ENCODE data around the gene AKAP6.
A peak's percentile ranks its signal among the peaks of the same experiment; 100 is the strongest.

Gene AKAP6

DNA sequence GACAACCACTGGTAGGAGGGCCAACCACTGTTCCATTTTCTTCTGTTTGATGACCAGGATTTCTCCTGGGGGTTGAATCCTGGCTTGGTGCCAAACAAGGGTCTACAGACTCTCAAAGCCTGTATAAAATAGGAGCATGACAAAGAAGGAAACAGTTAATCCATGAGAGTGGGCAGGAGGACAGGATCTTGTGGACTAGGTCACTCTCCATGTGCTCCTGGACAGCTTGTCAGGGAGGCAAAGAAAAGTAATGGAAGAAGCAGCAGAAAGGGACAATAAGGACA lies 243.7 kb downstream of the AKAP6 start:
- Histone ChIP-seq H3K4me2 (ENCODE audit: low read length) (no peak overlapping the region), H3K79me2 (ENCODE audit: control insufficient read depth, low read length) (no peaks in the 10 kb centered on the region), H4K20me1 (ENCODE audit: control insufficient read depth, insufficient read depth, low read depth, low read length) (no peaks in the 10 kb centered on the region), H3K36me3 (ENCODE audit: control insufficient read depth, low read length) (no peaks in the 10 kb centered on the region), H3K27ac (ENCODE audit: low read depth, low read length) (no peak overlapping the region), H3K4me3 (ENCODE audit: low read length) (no peak overlapping the region), H3K9me3 (ENCODE audit: control insufficient read depth, insufficient read depth, low read length) (no peaks in the 10 kb centered on the region), H3K4me1 (ENCODE audit: control insufficient read depth, low read length) (no peaks in the 10 kb centered on the region), H3F3A (ENCODE audit: control insufficient read depth, insufficient read depth) (no peaks in the 10 kb centered on the region), H3K27me3 (ENCODE audit: control insufficient read depth, low read length) (no peaks in the 10 kb centered on the region), H3K9me2 (replicated peaks; ENCODE audit: control insufficient read depth, low read length) (no peaks in the 10 kb centered on the region)
- TF ChIP-seq, protein P1, sequence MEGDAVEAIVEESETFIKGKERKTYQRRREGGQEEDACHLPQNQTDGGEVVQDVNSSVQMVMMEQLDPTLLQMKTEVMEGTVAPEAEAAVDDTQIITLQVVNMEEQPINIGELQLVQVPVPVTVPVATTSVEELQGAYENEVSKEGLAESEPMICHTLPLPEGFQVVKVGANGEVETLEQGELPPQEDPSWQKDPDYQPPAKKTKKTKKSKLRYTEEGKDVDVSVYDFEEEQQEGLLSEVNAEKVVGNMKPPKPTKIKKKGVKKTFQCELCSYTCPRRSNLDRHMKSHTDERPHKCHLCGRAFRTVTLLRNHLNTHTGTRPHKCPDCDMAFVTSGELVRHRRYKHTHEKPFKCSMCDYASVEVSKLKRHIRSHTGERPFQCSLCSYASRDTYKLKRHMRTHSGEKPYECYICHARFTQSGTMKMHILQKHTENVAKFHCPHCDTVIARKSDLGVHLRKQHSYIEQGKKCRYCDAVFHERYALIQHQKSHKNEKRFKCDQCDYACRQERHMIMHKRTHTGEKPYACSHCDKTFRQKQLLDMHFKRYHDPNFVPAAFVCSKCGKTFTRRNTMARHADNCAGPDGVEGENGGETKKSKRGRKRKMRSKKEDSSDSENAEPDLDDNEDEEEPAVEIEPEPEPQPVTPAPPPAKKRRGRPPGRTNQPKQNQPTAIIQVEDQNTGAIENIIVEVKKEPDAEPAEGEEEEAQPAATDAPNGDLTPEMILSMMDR (IDR thresholded peaks at IDR 0.05; ENCODE audit: low read depth, low read length, poor library complexity, severe bottlenecking) = no peak
- no peak for TF ChIP-seq EZH2phosphoT487 (IDR thresholded peaks at IDR 0.05; ENCODE audit: borderline replicate concordance, low read length)

DNA sequence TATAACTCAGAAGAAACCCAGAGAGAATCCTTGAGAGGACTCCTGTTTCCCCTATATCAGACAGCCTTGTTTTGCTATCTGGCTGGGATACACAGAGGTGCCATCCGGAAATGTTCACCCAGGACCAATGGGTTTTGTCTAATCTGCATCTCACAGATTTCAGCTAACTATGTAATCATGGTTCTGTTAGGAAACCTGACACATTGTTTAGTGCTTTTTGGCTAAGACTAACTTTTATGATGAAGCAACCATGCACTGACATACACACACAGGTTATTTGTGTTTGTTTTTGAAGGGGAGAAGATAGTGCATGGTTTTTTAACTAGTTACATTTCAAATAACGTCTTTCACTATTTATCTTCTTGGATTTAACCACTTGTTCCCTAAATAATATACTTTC lies 245.2 kb downstream of the AKAP6 start:
- no peak for TF ChIP-seq EZH2phosphoT487 (IDR thresholded peaks at IDR 0.05; ENCODE audit: borderline replicate concordance, low read length)
- TF ChIP-seq, protein P1 (IDR thresholded peaks at IDR 0.05; ENCODE audit: low read depth, low read length, poor library complexity, severe bottlenecking) = no peak
- no peaks in the 10 kb centered on the region for H3K36me3 ChIP-seq (ENCODE audit: control insufficient read depth, low read length)
- H3K27me3 ChIP-seq (ENCODE audit: control insufficient read depth, low read length) = no peaks in the 10 kb centered on the region
- H3K79me2 ChIP-seq (ENCODE audit: control insufficient read depth, low read length) = no peaks in the 10 kb centered on the region
- H3F3A ChIP-seq (ENCODE audit: control insufficient read depth, insufficient read depth) = no peaks in the 10 kb centered on the region
- H3K4me2 ChIP-seq (ENCODE audit: low read length) = no peak overlapping the region
- H3K9me2 ChIP-seq (replicated peaks; ENCODE audit: control insufficient read depth, low read length) = no peaks in the 10 kb centered on the region
- H3K4me1 ChIP-seq (ENCODE audit: control insufficient read depth, low read length) = no peaks in the 10 kb centered on the region
- H3K9me3 ChIP-seq (ENCODE audit: control insufficient read depth, insufficient read depth, low read length) = no peaks in the 10 kb centered on the region
- H3K27ac ChIP-seq (ENCODE audit: low read depth, low read length) = no peak overlapping the region
- no peaks in the 10 kb centered on the region for H4K20me1 ChIP-seq (ENCODE audit: control insufficient read depth, insufficient read depth, low read depth, low read length)
- H3K4me3 ChIP-seq (ENCODE audit: low read length) = no peak overlapping the region

DNA sequence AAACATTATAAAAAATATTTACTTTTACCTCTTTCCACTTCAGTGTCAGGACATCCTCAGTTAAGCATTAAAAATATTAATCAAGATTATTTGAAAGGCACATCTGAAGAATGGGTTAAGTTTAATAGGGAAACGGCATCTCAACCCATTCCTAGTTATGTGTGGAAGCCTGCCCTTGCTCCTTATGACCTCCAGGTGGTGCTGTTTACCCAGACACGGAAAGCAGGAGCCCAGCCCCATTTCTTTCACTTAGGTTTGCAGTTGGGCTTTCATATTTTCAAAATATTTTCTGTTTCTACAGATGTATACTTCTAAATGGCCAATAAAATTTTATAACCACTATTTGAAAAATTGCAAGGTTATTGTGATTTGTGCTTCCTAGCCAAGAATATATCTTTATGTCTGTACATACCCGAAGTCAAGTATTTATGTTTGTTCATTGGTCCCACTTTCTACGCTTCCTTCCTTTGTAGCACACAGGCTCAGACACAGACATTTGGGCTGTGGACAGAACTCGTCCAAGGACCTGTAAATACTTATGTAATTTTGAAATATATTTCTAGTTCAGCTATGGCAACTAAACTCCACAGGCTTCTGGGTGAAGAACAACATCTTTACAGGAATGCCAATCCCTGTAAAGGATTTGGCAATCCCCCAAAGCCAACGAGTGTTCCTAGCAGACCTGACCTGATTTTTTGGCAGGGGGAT lies 247.1 kb downstream of the AKAP6 start:
- Histone ChIP-seq H3K36me3 (ENCODE audit: control insufficient read depth, low read length) (no peaks in the 10 kb centered on the region), H3K27ac (ENCODE audit: low read depth, low read length) (no peak overlapping the region), H3K9me2 (replicated peaks; ENCODE audit: control insufficient read depth, low read length) (no peaks in the 10 kb centered on the region), H3K79me2 (ENCODE audit: control insufficient read depth, low read length) (no peaks in the 10 kb centered on the region), H3K27me3 (ENCODE audit: control insufficient read depth, low read length) (no peaks in the 10 kb centered on the region), H4K20me1 (ENCODE audit: control insufficient read depth, insufficient read depth, low read depth, low read length) (no peaks in the 10 kb centered on the region), H3K4me3 (ENCODE audit: low read length) (no peak overlapping the region), H3K4me2 (ENCODE audit: low read length) (no peak overlapping the region), H3F3A (ENCODE audit: control insufficient read depth, insufficient read depth) (no peaks in the 10 kb centered on the region), H3K9me3 (ENCODE audit: control insufficient read depth, insufficient read depth, low read length) (no peaks in the 10 kb centered on the region), H3K4me1 (ENCODE audit: control insufficient read depth, low read length) (no peaks in the 10 kb centered on the region)
- TF ChIP-seq EZH2phosphoT487 (IDR thresholded peaks at IDR 0.05; ENCODE audit: borderline replicate concordance, low read length) = no peak
- TF ChIP-seq, protein P1 (IDR thresholded peaks at IDR 0.05; ENCODE audit: low read depth, low read length, poor library complexity, severe bottlenecking) = peak; percentile 79
